ENCODE data around the gene MRM3.

DNA sequence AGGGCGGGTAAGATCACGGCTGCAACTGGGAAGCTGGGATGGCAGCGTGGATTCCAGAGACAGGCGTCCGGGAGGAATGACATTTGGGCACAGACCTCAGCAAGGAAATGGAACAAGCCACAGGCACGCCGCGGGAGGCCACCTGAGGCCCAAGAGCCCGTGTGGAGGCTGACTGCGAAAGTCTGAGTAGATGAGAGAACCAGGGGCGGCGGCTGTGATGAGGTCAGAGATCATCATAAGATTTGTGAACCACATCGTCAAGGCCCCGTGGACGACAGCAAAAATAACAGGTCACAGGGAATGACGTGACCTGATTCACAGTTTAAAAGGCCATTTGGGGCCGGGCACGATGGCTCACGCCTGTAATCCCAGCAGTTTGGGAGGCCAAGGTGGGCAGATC, 48.2 kb downstream of the MRM3 start:
- TF ChIP-seq, protein P1, sequence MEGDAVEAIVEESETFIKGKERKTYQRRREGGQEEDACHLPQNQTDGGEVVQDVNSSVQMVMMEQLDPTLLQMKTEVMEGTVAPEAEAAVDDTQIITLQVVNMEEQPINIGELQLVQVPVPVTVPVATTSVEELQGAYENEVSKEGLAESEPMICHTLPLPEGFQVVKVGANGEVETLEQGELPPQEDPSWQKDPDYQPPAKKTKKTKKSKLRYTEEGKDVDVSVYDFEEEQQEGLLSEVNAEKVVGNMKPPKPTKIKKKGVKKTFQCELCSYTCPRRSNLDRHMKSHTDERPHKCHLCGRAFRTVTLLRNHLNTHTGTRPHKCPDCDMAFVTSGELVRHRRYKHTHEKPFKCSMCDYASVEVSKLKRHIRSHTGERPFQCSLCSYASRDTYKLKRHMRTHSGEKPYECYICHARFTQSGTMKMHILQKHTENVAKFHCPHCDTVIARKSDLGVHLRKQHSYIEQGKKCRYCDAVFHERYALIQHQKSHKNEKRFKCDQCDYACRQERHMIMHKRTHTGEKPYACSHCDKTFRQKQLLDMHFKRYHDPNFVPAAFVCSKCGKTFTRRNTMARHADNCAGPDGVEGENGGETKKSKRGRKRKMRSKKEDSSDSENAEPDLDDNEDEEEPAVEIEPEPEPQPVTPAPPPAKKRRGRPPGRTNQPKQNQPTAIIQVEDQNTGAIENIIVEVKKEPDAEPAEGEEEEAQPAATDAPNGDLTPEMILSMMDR (IDR thresholded peaks at IDR 0.05 in 8 of 11, conservative IDR thresholded peaks at IDR 0.05 in 3 of 11): no peak
- TF ChIP-seq POLR2A (IDR thresholded peaks at IDR 0.05): no peak

All from spleen (tissue), 7 donors.